ENCODE results near the gene DCTD.

GRCh38 chr4:182955411-182955810 is 38.2 kb upstream of the DCTD start:
- TF ChIP-seq POLR2AphosphoS5 (IDR thresholded peaks at IDR 0.05; ENCODE audit: low read depth, low read length): no peak
- TF ChIP-seq FOXP2 (optimal IDR thresholded peaks at IDR 0.05; ENCODE audit: borderline replicate concordance, extremely low read depth, extremely low read length, insufficient read depth): no peak
- TF ChIP-seq TAF1 (IDR thresholded peaks at IDR 0.05; ENCODE audit: borderline replicate concordance, insufficient read depth, low read length): no peak
- no peak for TF ChIP-seq REST (IDR thresholded peaks at IDR 0.05; ENCODE audit: insufficient read depth in 1 of 2, low read depth in 2 of 2, low read length in 2 of 2)
- no peak for TF ChIP-seq SIN3A (IDR thresholded peaks at IDR 0.05; ENCODE audit: borderline replicate concordance, insufficient read depth, low read length)
